CD4-positive, alpha-beta T cell treated with Interleukin-21 for 1 hour (primary cell): ENCODE data around the gene WDR44.
"Not testable (repeated sequence)": the region's sequence is repeated elsewhere in the genome, so short reads cannot be mapped to it uniquely, and the experiment has no call there.

Experiments
- DNase-seq: peaks from one replicate; pipeline ENCODE4 v3.0.0-alpha.2; 2020

WDR44 gene

GRCh38 chrX:118345464-118346257, at the start of gene WDR44:
WDR44 (plus strand) TSS chrX:118346106; CDS start chrX:118346504, 398 bp downstream.
- peak; percentile 95 for DNase-seq

GRCh38 chrX:118305827-118306226, 40.1 kb upstream of the WDR44 start:
- not testable (repeated sequence) for DNase-seq

- no peak for DNase-seq
Observed at GRCh38 chrX:118315529-118315928, 30.4 kb upstream of the WDR44 start.

- DNase-seq = no peak
Observed at GRCh38 chrX:118324588-118324987, 21.3 kb upstream of the WDR44 start.

DNA sequence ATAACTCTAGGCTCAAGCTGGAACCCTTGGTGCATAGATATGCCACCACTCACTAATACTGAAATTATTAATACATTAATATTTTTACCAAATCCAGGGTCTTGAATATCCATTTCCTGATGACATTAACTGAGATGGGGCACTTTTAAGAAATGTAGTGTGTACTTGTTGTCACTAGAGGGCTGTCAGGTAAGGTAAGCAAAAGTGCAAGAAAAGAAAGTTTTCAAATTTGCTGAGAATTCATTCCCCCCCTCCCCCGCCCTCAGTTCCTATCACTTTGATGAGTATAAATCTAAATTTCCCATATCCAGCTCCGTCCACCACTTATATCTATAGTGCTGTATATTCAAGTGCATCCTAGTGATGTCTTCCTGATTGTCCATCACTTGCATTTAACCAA, 20.5 kb upstream of the WDR44 start:
- DNase-seq = no peak

DNA sequence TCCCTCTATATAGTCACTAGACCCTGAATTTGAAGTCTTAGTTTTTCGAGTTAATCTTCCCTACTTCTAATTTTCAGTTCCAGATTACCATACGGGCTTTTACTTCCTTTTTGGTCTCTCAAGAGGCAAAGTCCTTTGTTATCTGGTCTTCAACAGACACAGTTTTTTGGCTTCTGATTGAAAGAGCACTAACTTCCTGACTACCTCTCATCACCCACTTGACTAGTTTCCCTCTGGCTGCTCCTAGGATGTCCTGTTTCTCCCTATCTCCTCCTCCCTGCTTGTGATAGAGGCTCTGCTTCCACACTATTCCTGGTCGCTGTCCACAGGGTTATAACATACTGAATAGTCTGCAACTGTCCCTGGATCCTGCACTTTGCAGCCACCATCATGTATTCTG, 16.7 kb upstream of the WDR44 start:
- no peak for DNase-seq

- no peak for DNase-seq
Observed at GRCh38 chrX:118337687-118338086, 8.2 kb upstream of the WDR44 start.

GRCh38 chrX:118338930-118339329, 7.0 kb upstream of the WDR44 start:
- DNase-seq = no peak

GRCh38 chrX:118345045-118345463, 852 bp upstream of the WDR44 start:
- no peak for DNase-seq

DNA sequence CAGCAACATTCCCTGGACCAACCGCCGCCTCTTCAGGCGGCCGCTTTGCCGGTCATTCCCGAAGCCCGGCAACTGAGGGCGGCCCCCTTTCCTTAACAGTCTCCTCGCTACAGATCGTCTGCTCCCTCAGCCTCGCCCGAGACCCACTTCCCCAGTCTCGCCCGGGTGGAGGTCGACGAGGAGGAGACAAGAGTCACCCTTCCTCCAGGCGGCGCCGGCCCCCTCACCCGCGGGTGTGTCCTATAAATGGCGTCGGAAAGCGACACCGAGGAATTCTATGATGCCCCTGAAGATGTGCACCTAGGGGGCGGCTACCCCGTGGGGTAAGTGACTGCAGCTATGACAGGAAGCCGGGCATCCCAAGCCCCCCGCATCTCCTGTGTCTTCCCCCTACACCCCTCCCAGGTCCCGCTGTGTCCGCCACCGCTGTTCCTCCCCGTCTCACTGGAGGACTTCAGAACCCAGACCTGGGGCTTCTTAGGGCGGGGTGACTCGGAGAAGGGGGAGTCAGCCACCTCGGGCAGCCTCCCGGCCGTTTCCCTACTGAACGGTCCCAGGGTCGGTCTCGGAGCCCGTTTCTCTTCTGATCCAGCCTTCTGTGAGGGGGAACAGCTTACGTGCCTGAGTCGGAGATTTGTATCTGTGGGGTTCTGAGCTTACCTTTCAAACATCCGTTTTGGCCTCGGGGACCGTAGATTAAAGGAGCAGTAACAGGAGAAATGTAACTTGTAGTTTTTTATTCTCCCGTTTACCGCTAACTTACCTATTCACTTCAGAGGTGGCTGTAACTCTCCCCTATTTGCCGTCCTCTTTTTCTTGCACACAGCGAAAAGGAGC, 570 bp downstream of the WDR44 start:
- DNase-seq = peak; percentile 56

GRCh38 chrX:118347131-118347530, 1.2 kb downstream of the WDR44 start:
- peak; percentile 17 for DNase-seq

GRCh38 chrX:118347736-118348135, 1.8 kb downstream of the WDR44 start:
- DNase-seq = peak; percentile 12

GRCh38 chrX:118348186-118348810, 2.4 kb downstream of the WDR44 start:
- DNase-seq = no peak

- DNase-seq = no peak
Observed at GRCh38 chrX:118349188-118349587, 3.3 kb downstream of the WDR44 start.

DNA sequence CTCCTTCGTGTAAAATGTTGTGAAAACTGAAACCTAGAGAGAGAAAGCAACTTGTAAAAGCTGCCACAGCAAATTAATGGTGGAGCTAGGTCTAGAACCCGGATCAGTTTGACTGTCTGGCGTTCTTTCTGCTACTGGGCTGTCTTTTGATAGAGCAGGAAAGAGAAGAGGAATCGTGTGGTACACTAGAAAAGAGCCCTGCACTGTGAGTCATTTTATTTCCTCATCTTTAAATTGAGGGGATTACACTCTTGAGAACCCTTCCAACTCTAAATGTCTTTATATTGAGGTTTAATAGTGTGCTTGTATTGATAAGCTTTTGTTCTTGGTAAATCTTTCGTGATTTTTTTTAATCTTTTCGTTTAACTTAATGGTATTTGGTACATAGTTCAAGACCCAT, 4.3 kb downstream of the WDR44 start:
- no peak for DNase-seq

- peak; percentile 16 for DNase-seq
Observed at GRCh38 chrX:118350706-118351105, 4.8 kb downstream of the WDR44 start.

DNA sequence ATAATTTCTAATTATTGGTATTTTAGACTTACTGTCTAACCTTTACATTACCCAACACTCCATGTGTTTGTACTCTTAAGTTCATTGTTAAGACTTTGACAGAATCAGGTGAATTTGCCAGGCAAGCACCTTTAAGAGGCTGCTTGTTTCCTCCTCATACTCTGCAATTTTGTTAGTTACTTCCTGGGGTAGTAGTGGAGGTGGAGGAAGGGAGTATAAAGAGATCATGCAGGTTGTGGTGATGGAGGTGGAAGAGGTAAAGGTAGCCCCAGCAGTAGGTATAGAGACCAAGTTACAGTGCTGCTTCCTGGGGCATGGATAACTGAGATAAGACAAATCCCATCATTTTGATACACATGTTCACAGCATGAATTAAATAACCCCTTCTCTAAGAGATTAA, 6.7 kb downstream of the WDR44 start:
- peak; percentile 17 for DNase-seq

DNA sequence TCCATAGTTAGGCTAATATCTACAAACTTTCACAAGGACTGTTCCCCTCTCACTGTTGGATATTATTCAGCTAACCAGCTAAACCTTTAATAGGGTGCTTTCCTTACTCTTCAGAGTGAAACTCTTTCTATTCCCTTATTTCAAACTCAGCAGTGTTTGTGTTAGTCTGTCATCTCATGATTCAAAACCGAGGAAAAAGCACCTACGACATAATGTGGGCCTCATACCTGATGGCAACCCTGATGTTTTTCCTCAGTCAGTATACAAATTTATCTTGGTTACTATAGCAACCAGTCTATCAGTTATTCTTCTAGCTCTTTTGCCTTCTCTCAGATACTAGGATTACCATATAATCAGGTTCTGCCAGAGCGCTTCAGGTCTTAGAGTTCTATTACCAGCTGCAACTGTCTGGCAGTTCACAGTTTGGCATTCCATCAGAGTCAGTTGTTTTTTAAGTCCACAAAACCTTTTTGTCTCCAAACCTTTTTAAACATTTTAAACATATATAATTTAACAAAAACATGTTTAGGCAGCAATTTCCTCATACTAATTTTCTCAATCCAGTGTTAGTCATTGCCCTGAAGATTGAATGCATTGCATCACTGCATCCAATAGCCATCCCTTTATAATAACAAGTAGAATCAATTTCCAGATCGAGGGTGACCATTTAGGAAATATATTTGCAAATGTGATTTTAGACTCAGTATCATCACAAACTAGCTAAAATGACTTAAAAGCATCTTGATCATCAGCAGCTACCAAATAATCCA, 7.4 kb downstream of the WDR44 start:
- DNase-seq = peak; percentile 48

DNA sequence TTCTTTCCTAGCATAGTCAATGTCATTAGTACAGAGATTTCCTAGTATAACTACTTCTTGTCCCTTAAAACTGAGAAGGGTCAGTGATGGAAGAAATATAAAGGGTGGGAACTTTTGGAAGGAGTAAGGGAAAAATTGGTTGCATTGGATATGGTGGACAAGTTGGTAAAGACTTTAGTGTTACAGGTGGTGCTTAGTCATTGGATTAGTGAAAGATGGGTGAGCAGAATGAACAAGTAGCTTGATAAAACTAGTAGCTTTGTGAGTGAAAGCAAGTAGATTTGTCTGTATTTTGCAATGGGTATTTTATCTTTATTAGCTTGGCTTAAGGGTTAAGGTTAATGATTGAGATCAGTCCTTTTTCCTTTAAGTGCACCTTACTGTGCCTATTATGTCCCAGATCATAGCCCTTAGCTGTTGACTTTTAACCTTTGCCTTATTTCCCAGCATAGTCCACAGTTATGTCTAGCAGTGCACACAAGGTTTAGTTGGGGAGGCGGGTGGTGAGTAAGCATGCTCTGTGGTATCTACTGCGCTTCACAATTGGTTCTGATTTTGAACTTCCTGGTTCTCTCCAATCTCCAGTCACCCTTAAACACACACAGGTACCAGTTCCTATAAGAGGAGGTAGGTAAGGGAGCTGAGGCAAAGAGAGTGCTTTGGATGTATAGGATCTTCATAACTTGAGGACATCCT, 9.5 kb downstream of the WDR44 start:
- no peak for DNase-seq

DNA sequence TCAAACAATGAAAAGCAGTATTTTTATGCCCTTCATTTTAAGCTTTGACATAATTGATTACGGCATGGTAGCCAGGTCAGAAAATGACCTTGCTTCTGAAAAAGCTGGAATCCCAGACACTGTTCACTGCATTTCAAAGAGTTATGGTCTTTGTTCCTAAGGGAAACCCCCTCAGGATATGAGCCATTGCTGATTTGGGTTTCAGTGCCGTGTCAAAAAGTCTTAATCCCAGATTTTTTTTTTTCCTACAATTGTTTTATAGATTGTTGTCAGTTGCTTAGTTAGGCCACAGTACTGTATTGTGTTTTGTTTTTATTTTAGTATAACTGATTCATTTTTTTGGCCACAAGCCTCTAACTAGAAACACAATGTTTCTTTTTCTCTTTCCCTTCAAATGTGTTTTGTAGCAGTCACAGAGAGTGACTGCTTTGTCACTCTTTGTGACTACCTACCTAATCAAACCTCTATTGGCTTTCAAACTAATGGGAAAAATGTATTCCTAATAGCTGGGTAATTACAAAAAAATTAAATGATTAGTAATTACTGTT, 10.3 kb downstream of the WDR44 start:
- no peak for DNase-seq

GRCh38 chrX:118360429-118361125, 14.7 kb downstream of the WDR44 start:
- DNase-seq = no peak
